CD4-positive, alpha-beta T cell treated with Interleukin-1 beta for 1 hour (primary cell): ENCODE measurements around the gene LCN9.
"Not testable (repeated sequence)": the region's sequence is repeated elsewhere in the genome, so short reads cannot be mapped to it uniquely, and the experiment has no call there.

Source experiments
- DNase-seq, 2 donors: peaks; one replicate each; pipeline ENCODE4 v3.0.0-alpha.2; 2020 to 2022

The LCN9 gene

DNA sequence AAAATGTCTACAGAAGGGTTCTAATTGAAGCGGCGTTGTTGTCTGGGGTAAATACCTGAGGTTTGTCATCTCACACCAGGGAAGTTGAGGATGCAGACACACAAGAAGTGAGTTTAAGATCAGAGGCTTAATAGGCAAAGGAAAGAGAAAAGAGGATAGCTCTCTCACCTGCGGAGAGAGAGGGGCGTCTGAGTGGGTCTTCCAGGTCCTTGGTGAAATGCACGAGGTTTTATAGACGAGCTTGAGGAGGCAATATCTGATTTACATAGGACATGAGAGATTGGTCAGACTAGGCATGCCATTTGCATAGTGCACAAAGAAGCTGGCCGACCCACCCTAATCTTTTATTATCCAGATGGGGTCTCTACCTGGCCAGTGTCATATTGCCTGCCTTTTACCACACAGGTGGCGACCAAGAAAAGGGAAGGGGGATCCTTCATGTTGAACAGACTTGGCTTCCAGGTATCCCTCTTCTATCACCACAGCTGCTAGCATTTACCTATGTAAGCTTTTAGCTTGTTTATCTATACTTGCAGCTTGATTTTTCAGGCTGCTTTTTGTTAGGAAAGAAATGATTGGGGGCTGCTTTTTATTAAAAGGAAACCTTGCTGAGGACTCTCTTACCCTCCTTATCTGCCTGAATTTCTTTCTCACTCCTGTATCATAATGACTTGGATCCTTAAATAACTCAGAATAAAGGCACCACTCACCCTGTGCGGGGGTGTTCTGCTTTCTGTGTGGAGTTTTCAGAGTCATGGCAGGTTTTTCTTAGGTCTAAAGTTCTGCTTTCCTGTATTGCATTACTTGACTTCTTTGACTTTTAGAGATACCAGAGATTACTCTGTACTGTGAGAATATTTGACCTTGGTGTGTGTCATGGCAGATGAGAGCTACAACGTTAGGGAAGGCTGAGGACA is 14.4 kb upstream of the LCN9 start:
- no peak for DNase-seq

GRCh38 chr9:135649508-135649907 is 13.6 kb upstream of the LCN9 start:
- DNase-seq: no peak

- DNase-seq: no peak
These were observed 12.7 kb upstream of the LCN9 start for GRCh38 chr9:135650408-135650807.

DNA sequence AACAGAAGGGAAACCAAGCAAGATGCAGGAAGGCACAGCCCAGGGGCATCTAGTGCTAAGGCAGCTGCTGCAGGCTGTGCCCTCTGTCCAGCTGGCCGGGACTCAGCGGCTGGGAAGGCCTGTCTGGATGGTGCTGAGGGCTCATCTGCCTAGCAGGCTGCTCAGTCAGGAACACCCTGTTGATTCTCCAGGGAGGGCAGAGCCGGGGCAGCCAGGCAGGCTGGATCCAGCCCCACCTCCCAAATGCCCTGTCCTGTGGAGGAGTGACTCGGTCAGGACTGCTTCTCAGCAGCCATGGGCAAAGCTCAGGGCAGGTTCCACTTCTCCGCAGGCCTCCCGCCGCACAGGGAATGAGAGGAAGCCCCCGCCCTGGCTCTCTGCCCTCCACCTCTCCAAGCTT is 7.8 kb upstream of the LCN9 start:
- DNase-seq: no peak

DNA sequence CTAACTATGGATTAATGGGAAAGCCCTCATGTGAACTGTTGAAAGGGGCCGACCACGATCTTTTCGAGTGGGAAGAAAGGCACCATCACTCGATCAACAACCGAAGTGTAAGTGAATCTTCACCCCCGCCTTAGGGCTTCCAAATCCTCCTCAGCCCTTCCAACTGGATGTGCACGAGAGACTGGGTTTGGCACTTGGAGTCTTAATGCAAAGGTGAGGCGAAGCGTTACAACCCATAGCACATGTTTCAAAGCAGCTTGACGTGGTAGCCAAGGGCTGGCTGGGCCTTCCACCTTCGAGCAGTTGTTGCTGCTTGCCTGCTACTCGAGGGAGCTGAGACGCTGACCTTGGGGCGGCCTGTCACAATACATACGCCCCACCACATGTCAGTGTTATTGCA is 5.7 kb upstream of the LCN9 start:
- no peak for DNase-seq

GRCh38 chr9:135659252-135659651 is 3.9 kb upstream of the LCN9 start:
- DNase-seq: no peak

GRCh38 chr9:135660407-135660806 is 2.7 kb upstream of the LCN9 start:
- no peak for DNase-seq

DNA sequence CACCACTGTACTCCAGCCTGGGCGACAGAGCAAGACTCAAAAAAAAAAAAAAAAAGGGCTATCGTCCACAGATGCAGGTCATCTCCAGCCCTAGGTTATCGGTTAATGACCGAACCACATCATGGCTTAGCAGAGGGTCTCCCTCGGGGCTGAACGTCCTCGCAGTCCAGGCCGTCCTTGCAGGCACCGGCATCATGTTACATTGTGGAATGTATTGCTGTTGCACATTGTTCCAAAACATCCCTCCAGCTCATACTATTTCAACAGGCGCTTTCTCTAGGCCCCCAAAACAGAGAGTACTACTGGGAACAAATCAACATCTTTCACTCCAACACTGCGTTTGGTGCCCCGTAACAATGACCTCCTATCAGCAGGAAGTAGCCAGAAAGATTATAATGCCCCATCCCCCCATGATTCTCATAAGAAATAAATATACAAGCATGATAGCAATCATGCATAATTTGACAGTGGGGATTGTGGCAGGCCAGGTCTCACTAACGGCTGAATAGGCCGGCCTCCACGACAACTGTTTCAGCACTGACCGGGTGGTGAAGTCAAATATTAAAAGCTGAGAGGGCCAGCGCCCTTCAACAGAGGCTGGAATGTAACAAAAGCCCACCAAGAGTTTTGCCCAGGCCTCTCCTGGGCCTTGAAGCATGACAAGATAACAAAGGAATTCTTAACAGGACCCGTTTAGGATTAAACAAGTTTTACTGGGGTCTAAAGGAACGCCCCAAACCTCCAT is 1.1 kb upstream of the LCN9 start:
- no peak for DNase-seq

- DNase-seq: no peak
These were observed 302 bp downstream of the LCN9 start for GRCh38 chr9:135663451-135663770.

GRCh38 chr9:135663857-135664256 is 748 bp downstream of the LCN9 start:
- DNase-seq: no peak

GRCh38 chr9:135664266-135664665 is 1.2 kb downstream of the LCN9 start:
- no peak for DNase-seq

DNA sequence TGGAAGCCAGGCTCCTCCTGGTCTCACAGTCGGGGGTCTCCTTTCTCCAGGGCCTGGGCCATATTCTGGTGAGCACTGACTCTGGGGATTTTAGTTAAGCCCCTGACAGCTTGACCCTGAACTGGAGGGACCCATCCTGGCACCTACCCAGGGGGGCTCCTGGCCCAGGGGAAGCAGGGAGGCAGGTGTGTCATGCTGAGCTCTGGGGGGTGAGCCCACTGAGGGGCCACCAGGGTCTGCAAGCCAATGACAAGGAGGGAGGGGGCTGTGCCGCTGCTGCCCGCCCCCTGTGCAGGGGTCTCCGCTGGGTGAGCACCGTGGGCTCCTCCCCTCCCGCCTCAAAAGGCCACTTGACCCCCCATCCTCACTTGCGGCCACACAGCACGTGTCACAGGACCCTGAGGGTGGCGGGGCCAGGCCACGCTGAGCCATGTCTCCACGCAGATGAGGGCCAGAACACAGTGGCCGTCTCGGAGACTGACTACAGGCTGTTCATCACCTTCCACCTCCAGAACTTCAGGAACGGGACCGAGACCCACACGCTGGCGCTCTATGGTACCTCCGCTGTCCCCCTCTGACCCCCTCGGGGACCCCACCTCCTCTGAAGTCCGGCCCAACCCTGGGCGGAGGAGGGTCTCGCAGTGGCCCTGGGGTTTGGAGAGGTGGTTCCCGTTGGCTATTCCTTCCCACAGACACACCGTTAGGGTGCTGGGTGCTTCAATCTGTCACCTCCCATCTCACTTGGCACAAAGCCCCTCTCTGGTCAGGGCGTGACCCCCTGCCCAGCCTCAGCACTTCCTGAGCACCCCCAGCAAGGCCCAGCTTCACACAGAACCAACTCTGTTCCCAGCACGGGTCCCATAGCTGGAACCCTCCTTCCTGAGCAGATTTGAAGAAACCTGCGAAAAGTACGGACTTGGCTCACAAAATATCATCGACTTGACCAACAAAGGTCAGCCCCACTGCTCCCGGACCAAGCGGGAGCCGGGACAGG is 2.0 kb downstream of the LCN9 start:
- no peak for DNase-seq

DNA sequence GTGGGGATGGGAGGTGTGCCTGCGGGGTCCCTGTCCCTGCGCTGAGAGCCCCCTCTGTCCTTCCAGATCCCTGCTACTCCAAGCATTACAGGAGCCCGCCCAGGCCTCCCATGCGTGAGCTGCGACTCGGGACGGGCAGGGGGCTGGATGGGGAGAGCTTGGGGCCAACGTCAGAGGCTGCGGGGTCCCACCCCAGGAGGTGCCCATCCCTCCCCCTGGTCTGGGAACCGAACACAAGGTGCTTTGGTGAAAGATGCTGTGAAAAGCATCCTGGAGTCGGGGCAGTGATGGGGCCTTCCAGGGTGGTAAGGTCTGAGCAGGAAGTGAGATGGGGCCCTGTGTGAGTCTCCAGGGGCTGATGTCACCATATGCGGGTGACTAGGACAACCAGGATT is 2.7 kb downstream of the LCN9 start:
- DNase-seq: no peak

DNA sequence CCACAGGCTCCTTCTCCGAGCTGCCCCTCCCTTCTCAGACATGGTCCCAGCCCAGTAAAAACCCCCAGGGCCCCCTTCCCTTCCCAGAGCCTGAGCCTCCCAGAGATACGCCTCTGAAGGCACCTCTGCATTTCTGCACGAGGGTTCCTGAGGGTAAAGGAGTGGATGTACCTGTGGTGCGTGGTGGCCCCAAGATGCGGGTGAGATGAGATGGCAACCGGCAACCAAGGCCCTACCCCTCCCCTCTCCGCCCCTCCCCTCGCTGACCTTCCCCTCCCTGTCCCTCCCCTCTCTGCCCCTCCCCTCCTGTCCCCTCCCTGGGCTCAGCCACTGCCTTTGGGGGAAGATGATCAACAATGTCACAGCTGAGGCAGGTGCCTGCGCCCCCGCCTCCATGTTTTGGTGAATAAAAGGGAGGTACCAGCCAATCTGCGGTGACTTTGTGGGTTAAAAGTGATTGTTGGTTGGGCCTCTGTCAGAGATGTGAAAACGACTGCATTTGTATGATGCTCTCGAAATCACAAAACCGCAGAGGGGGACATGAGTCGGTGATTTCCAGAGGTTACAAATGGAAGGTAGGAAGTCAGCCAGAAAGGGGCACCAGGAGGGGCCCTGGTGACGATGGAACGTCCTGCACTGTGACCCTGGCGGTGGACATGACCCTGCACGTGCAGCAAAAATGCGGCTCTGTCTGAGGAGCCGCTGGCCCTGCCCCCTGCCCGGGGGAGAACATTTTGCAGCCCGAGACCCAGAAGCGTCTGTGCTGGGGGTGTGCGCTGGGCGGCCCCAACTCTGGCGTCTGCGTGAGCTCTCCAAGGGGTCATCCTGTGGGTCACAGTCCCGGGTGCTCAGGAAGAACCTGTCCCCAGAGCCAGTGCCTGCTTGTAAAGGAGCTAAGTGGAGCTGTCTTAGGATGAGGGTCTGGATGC is 3.7 kb downstream of the LCN9 start:
- no peak for DNase-seq

GRCh38 chr9:135667463-135668001 is 4.4 kb downstream of the LCN9 start:
- DNase-seq: no peak

GRCh38 chr9:135669018-135669417 is 5.9 kb downstream of the LCN9 start:
- not testable (repeated sequence) for DNase-seq

- DNase-seq: no peak
These were observed 6.6 kb downstream of the LCN9 start for GRCh38 chr9:135669616-135670285.

DNA sequence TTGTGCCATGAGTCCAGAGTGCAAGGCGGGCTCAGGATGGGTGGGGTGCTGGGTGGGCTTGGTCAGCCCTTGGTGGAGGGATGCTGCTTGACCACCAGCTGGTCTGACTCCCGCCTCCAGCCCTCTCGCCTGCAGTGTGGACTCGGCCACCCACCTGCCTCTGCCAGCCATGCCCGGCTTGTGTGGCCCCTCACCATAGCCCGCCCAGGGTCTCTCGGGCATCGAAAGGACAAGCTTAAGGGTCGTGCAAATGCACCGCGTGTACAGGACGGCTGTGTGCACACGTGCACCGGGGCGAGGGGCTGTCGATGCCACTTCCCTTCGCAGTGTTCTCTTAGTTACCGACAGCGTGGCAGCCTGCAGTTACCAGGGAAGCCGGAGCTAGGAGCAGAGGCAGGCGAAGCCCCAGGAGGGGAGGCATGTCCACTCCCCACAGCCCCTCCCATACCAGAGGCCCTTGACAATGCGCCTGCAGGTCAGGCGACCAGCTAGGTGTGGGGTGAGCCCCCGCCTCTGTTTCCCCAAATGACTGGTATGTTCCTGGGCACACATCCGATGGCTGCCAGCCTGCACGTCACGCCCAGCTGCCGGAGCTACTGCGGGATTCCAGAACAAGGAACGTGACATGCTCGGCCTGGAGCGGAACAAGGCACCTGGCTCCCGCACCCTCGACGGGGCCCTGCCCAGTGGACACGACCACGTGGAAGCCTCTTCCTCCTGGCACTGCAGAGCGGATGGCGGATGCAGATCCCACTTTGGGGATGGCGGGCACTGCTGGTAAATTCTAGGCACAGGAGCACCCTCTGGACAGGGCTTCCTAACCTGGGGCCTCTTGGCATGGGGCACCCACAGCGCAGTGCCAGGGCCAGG is 7.8 kb downstream of the LCN9 start:
- DNase-seq: no peak

DNA sequence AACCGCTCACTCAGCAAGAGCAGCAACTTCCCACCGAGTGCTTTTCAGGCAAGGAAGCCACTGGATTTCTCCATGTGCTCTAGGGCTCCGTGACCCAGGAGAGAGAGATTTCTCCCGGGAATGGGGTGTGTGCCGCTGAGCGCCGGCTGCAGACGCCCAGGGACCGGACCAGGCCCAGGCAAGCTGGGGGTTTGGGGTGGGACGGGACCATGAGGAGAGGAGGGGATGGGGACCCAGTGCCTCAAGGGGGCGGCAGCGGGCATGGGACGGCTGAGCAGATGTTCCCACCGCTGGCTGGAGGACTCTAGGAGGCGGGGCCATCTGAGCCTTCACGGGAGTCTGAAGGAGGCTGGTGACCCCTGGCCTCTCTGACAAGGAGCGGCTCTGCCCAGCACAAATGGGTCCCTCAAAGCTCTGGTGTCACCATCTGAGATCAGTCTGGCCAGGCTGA is 8.5 kb downstream of the LCN9 start:
- no peak for DNase-seq

DNA sequence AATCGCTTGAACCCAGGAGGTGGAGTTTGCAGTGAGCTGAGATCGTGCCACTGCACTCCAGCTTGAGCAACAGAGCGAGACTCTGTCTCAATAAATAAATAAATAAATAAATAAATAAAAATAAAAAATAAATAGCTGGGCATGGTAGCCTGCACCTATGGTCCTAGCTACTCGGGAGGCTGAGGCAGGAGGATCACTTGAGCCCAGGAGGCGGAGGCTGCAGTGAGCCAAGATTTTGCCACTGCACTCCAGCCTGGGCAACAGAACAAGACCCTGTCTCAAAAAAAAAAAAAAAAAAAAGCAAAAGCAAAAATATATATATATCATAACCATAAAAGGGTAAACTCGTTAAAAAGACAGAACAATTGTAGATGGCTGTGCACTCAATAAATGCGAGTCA is 9.7 kb downstream of the LCN9 start:
- DNase-seq: not testable (repeated sequence)
